Dendritic cell treated with granulocyte-macrophage colony-stimulating factor and Interleukin-4, amounts not matched to agents 40 ng/mL and 50 ng/mL, for 4 days (primary cell): ENCODE data around the gene PDE4DIP.
"Not testable (repeated sequence)": the region's sequence is repeated elsewhere in the genome, so short reads cannot be mapped to it uniquely, and the experiment has no call there.

Source experiments
- H3K27ac Mint-ChIP-seq: one replicate; pipeline ENCODE4 v1.8.0; 2022; ENCODE audit warnings: mild to moderate bottlenecking, mixed read lengths
- H3K27me3 Mint-ChIP-seq: one replicate; pipeline ENCODE4 v1.8.0; 2022; ENCODE audit warnings: mild to moderate bottlenecking, mixed read lengths
- H3K36me3 Mint-ChIP-seq: one replicate; pipeline ENCODE4 v1.8.0; 2022; ENCODE audit warnings: low read depth, mixed read lengths
- H3K4me1 Mint-ChIP-seq: one replicate; pipeline ENCODE4 v1.8.0; 2022; ENCODE audit warnings: low read depth, mixed read lengths
- H3K4me3 Mint-ChIP-seq: one replicate; pipeline ENCODE4 v1.8.0; 2022; ENCODE audit warnings: mild to moderate bottlenecking, moderate library complexity, mixed read lengths
- H3K9me3 Mint-ChIP-seq: one replicate; pipeline ENCODE4 v1.8.0; 2022; ENCODE audit warnings: mixed read lengths
- intact Hi-C: fragments of 100-400 bp; cut with micrococcal nuclease; formaldehyde crosslinking; loops from one replicate; pipeline ENCODE4 v1.15.0; 2022

The PDE4DIP gene

DNA sequence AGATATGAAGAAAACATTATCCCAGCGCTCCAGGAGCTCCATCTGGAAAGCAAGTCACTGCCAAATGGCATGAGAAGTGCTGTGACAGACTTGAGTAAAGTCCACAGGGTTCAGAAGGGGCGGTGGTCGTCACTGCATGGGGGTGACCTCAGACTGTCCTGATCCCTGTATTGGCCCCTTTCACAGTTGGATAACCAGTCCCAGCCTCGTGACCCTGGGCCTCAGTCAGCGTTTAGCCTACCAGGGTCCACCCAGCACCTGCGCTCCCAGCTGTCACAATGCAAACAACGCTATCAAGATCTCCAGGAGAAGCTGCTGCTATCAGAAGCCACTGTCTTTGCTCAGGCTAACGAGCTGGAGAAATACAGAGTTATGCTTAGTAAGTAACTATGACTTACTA lies 158.4 kb downstream of the PDE4DIP start:
- H3K27ac Mint-ChIP-seq, H3K4me1 Mint-ChIP-seq, H3K4me3 Mint-ChIP-seq, H3K27me3 Mint-ChIP-seq, H3K36me3 Mint-ChIP-seq, intact Hi-C loops, H3K9me3 Mint-ChIP-seq: not testable (repeated sequence)

DNA sequence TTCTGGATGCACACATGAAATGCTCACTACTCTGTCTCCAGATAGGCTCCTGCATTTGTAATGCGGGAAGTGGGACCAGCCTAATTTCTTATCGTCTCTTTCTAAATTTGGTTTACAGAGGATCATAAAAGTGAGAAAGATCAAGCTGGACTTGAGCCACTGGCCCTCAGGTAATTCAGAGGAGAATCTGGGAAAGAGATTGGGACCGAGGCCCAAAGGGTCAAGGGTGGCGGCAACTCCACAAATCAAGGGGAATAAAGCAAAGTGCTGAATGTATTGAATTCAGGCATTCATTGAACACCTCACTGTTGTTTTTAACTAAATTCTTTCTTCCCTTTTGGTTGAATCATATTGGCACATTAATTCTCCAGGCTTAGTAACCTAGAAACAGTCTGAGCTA lies 164.1 kb downstream of the PDE4DIP start:
- H3K9me3 Mint-ChIP-seq, H3K27ac Mint-ChIP-seq, intact Hi-C loops, H3K4me3 Mint-ChIP-seq, H3K27me3 Mint-ChIP-seq, H3K4me1 Mint-ChIP-seq, H3K36me3 Mint-ChIP-seq: not testable (repeated sequence)

DNA sequence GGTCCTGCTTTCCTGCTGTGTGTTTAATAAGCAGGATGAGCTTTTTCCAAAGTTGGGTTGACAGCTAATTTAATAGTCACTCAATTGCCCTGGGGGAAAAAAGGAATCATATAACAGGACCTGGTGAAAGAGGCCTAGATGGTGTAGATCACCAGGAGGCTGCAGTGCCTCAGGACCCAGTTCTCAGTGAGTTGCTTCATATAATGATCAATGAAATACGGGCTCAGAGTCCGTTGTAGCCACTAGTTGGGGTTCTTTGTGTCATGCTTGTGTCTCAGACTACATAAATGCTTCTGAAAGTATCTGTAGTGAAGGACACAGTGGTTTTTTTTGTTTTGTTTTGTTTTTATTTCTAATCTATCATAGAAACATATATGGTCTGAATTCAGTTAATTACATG lies 164.5 kb downstream of the PDE4DIP start:
- H3K27me3 Mint-ChIP-seq, intact Hi-C loops, H3K9me3 Mint-ChIP-seq, H3K27ac Mint-ChIP-seq, H3K36me3 Mint-ChIP-seq, H3K4me3 Mint-ChIP-seq, H3K4me1 Mint-ChIP-seq: not testable (repeated sequence)

DNA sequence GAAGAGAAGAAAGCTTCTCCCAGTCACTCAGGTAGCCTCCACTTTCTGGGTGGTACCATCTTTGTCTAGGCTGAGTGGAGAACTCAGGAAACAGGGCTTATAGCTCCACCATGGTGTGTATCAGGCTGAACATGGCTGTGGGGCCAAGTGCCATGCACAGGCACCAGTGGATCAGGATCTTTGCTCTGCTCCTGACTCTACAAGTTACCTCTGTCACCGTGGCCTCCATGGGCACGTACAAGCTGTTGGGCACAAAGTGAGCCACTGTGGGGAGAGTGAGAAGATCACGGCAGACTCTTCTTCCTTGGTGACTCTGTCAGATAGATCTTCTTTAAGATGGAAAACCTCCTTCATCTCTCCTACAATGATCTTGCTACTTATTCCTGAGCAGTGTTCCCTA lies 165.5 kb downstream of the PDE4DIP start:
- H3K4me1 Mint-ChIP-seq, H3K9me3 Mint-ChIP-seq, H3K27me3 Mint-ChIP-seq, H3K36me3 Mint-ChIP-seq, H3K27ac Mint-ChIP-seq, H3K4me3 Mint-ChIP-seq, intact Hi-C loops: not testable (repeated sequence)

DNA sequence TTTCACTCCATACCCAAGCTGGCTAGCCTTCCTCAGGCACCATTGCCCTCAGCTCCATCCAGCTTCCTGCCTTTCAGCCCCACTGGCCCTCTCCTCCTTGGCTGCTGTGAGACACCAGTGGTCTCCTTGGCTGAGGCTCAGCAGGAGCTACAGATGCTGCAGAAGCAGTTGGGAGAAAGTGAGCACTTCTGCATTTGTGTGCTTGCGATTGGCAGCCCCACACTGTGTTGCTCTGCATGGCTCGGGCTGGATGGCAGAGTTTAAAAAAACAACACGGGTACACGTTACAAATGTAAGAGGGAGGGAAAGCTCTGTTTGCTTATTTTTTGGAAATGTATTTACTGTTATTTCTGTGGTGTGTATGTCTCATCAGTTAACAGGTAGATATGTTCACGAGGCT lies 168.4 kb downstream of the PDE4DIP start:
- H3K27me3 Mint-ChIP-seq, H3K4me1 Mint-ChIP-seq, H3K36me3 Mint-ChIP-seq, H3K27ac Mint-ChIP-seq, intact Hi-C loops, H3K4me3 Mint-ChIP-seq, H3K9me3 Mint-ChIP-seq: not testable (repeated sequence)

DNA sequence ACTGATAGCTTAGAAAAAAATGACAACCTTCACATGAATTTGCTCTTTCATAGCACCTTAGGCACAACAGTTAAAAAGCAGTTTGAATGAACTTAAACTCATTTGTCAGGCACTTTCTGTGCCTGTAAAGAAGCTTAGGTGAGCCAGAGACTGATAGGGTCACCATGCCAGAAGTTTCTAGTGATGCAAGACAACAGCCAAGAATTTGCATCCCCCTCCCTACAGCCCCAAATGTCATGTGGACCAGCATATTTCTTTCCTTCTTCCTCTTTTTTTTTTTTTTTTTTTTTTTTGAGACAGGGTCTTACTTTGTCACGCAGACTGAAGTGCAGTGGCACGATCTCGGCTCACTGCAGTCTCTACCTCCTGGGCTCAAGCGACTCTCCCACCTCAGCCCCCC lies 169.3 kb downstream of the PDE4DIP start:
- intact Hi-C loops, H3K27me3 Mint-ChIP-seq, H3K9me3 Mint-ChIP-seq, H3K27ac Mint-ChIP-seq, H3K36me3 Mint-ChIP-seq, H3K4me3 Mint-ChIP-seq, H3K4me1 Mint-ChIP-seq: not testable (repeated sequence)

DNA sequence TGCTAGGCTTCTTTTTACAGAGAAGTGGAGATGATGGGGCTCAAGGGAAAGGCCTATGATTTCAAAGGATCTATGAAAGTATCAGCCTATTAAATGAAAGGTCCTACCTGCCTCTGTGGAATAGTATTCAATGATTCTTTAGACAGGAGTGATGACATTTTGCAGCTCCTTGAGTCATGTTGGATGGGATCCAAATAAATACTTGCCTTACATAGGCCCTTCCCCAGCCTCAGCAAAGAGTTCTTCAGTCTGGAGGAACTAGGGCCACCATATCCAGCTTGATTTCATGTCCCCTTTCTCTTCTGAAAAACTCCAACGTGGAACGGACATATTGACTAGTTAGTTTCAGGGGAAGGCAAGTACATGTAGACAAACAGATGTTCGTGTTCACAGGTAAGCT lies 171.3 kb downstream of the PDE4DIP start:
- H3K4me3 Mint-ChIP-seq, H3K36me3 Mint-ChIP-seq, H3K27me3 Mint-ChIP-seq, intact Hi-C loops, H3K9me3 Mint-ChIP-seq, H3K27ac Mint-ChIP-seq, H3K4me1 Mint-ChIP-seq: not testable (repeated sequence)

DNA sequence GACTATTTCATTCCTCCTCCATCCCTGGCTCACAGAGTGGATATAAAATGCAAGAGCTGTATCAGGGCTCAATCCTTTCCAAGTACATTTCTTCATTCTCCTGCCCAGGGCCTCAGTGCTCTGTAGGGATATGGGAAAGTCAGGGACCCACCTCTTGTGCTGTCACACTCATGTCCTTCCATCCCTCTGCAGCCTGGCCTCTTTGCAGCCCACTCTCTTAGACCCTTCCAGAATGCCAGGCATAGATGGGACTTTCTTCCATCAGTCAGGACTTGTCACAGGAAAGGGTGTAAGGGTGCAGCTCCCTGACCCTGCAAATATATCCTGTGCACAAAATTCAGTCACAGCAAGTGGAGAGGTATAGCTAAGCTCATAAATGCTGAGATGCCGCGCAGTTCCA lies 172.4 kb downstream of the PDE4DIP start:
- intact Hi-C loops, H3K27ac Mint-ChIP-seq, H3K9me3 Mint-ChIP-seq, H3K4me3 Mint-ChIP-seq, H3K36me3 Mint-ChIP-seq, H3K4me1 Mint-ChIP-seq, H3K27me3 Mint-ChIP-seq: not testable (repeated sequence)

DNA sequence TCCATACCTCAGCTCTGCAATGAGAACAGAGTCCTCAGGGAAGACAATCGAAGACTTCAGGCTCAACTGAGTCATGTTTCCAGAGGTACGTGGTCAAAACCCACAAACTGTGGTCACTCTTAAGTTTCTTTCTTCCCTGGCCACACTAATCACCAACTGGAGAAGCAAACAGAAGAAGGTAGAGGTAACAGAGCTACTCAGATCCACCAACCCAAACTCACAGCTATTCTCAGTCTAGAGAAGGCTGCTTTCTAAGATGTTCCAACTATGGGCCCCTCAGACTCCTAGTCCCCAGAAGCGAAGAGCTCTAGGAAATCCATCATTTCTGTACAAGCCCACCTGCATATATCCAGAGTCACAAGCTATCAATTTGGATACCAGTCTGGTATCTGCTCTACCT lies 174.3 kb downstream of the PDE4DIP start:
- H3K4me1 Mint-ChIP-seq, H3K4me3 Mint-ChIP-seq, intact Hi-C loops, H3K27me3 Mint-ChIP-seq, H3K27ac Mint-ChIP-seq, H3K36me3 Mint-ChIP-seq, H3K9me3 Mint-ChIP-seq: not testable (repeated sequence)

DNA sequence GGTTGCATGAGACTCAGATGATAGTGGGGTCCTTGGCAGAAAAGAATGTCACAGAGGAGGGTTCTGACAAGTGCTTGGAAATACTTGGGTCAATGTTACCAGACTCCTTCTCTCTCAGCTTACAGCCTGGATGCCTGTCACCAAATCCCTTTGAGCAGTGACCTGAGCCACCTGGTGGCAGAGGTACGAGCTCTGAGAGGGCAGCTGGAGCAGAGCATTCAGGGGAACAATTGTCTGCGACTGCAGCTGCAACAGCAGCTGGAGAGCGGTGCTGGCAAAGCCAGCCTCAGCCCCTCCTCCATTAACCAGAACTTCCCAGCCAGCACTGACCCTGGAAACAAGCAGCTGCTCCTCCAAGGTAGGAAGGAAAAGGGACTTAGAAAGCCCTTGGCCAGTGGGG lies 180.1 kb downstream of the PDE4DIP start:
- H3K36me3 Mint-ChIP-seq, H3K9me3 Mint-ChIP-seq, intact Hi-C loops, H3K4me3 Mint-ChIP-seq, H3K4me1 Mint-ChIP-seq, H3K27me3 Mint-ChIP-seq, H3K27ac Mint-ChIP-seq: not testable (repeated sequence)

DNA sequence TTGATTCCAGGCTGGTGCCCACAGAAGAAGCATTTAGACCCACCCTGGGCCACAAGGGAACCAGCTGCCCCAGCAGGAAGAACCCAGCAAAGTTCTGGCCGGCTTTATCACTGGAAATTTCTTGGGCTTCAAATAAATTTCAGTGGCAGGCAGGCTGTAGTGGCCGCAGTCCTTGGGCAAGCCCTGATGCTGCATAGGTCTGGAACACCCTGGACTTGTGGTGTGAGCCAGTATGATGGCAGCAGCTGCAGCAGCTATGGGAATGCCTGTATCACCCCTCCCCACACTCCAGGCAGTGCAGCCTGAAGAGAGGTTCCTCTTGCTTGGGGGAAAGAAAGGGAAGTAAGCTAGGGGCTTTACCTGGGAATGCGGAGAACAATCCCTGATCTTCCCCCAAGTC lies 189.7 kb downstream of the PDE4DIP start:
- H3K9me3 Mint-ChIP-seq, H3K36me3 Mint-ChIP-seq, H3K27ac Mint-ChIP-seq, H3K4me3 Mint-ChIP-seq, intact Hi-C loops, H3K27me3 Mint-ChIP-seq, H3K4me1 Mint-ChIP-seq: not testable (repeated sequence)

DNA sequence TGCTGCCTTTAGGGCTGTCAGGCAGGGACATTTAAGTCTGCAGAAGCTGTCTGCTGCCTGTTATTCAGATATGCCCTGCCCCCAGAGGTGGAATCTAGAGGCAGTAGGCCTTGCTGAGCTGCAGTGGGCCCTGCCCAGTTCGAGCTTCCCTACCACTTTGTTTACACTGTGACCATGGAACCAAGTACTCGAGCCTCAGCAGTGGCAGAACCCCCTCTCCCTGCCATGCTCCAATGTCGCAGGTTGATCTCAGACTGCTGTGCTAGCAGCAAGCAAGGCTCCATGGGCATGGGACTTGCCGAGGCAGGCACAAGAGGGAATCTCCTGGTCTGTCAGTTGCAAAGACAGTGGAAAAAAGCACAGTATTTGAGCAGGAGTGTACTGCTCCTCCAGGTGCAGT lies 198.8 kb downstream of the PDE4DIP start:
- intact Hi-C loops, H3K27me3 Mint-ChIP-seq, H3K27ac Mint-ChIP-seq, H3K4me3 Mint-ChIP-seq, H3K4me1 Mint-ChIP-seq, H3K36me3 Mint-ChIP-seq, H3K9me3 Mint-ChIP-seq: not testable (repeated sequence)

DNA sequence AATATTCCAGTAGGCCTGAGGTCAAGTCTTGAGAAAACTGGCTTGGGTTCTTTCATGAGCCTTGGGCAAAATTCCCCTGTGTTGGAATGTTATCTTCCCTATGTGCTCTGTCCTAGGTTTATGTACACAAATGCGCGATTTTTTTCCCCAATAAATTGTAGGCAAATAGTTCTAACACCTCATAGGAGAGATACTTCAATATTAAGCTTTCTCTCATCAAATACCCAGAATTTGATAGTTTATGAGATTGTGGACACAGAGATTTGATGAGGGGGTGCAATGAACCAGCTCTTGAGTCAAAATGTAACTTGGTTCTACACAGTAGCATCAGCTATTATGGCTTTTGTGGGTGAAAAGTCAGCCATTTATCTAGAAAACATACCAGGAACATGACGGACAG lies 220.4 kb downstream of the PDE4DIP start:
- H3K4me1 Mint-ChIP-seq, H3K9me3 Mint-ChIP-seq, H3K27me3 Mint-ChIP-seq, H3K4me3 Mint-ChIP-seq, H3K27ac Mint-ChIP-seq, intact Hi-C loops: not testable (repeated sequence)
- peaks cover 29% of the 10 kb centered on the region for H3K36me3 Mint-ChIP-seq

DNA sequence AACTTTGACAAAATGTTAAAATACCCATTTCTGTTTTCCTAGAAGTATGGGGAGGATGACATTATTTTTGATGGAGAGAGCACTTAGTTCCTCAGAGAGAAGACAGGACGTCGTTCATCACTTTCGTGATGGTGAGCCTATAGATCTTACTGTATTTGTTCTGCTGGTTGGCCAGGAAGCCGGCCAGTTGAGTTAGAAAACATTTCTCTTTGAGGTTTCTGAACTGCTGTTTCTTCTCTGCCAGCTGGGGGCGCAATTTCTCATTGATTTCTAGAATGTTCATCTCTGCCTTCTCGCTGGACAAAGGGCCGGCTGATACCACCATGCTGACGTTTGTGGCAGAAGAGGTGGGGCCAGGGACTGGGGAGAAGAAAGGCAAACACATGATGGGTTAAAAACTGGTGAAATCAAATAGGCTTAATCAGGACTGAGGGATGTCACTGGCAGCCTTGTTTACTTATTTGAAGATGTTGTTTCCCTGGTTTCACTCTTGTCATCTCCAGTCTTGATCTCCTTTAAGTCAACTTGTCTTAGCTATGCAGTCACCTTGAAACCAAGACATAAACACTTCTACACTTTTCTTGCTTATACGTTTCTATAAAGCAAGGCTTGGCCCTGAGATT lies 231.4 kb downstream of the PDE4DIP start:
- intact Hi-C loops, H3K4me3 Mint-ChIP-seq, H3K27me3 Mint-ChIP-seq, H3K36me3 Mint-ChIP-seq, H3K4me1 Mint-ChIP-seq, H3K9me3 Mint-ChIP-seq, H3K27ac Mint-ChIP-seq: not testable (repeated sequence)
